Neural progenitor cell (in vitro differentiated cells): ENCODE results near the gene HIBADH.

Experiments used
- EZH2 ChIP-seq: fragments of 200-600 bp; sonication (generic); IDR thresholded peaks from 2 replicates; pipeline ENCODE4 v1.6.1; 2017; ENCODE audit warnings: antibody characterized with exemption, mild to moderate bottlenecking, moderate library complexity
- EZH2phosphoT487 ChIP-seq: fragments of 200-600 bp; sonication (generic); IDR thresholded peaks from 2 replicates; pipeline ENCODE4 v1.6.1; 2017; ENCODE audit warnings: antibody characterized with exemption
- TF ChIP-seq, protein P1 (sequence below): fragments of 200-600 bp; sonication (generic); IDR thresholded peaks from 2 replicates; pipeline ENCODE4 v1.5.1; 2017; ENCODE audit warnings: antibody characterized with exemption, mild to moderate bottlenecking

DNA sequence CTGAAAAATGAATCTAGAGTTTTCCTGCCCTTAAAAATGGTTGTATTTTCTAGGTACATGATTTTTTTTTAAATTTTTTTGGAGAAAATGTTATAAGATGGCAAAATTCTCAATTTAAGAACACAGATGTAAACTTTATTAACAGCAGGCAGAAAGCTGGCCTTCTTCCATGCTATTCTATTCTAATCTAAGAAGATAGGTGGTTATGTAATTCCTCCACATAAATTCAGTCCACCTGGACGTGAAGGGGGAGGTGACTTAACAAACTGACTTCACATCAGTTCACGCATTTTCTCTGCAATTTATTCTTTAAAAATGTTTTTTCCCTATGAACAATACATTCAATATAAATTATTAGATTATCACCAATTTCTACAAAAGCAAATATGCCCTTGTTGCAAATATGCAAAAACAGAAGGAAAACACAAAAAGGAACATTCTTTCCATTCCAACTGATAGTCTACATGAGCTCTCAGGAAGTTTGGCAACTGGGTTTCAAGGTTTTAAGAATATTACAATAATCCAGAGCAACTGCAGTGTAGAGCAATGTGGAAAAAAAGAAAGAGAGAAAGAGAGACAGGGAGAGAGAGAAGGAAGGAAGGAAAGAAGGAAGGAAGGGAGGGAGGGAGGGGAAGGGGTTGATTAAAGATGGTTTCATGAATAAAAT is 76.8 kb downstream of the HIBADH start:
- TF ChIP-seq, protein P1, sequence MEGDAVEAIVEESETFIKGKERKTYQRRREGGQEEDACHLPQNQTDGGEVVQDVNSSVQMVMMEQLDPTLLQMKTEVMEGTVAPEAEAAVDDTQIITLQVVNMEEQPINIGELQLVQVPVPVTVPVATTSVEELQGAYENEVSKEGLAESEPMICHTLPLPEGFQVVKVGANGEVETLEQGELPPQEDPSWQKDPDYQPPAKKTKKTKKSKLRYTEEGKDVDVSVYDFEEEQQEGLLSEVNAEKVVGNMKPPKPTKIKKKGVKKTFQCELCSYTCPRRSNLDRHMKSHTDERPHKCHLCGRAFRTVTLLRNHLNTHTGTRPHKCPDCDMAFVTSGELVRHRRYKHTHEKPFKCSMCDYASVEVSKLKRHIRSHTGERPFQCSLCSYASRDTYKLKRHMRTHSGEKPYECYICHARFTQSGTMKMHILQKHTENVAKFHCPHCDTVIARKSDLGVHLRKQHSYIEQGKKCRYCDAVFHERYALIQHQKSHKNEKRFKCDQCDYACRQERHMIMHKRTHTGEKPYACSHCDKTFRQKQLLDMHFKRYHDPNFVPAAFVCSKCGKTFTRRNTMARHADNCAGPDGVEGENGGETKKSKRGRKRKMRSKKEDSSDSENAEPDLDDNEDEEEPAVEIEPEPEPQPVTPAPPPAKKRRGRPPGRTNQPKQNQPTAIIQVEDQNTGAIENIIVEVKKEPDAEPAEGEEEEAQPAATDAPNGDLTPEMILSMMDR = no peak
- TF ChIP-seq EZH2 = no peak
- TF ChIP-seq EZH2phosphoT487 = no peak
